A673 (cell line): ENCODE measurements around the gene EPB41L3. TPM values are rescaled to one million over a fixed set of nuclear protein-coding genes. Genes with fewer than 3 reads are reported as not detected.

Source experiments
- BruUV-seq: library from RNA; stranded (reverse); fragments of 400-500 nt; replicated peaks from 2 replicates; lab custom pipeline; 2021; lab: Mats Ljungman, UMichigan
- CTCF ChIA-PET: fragments of 300-600 bp; sonication (Branson Sonifier 250); formaldehyde crosslinking; loops from one replicate; lab custom pipeline; 2022; ENCODE audit warnings: antibody characterized with exemption; lab: Charles Lee
- POLR2A ChIA-PET: fragments of 300-600 bp; sonication (Branson Sonifier 250); formaldehyde crosslinking; loops from one replicate; lab custom pipeline; 2022; ENCODE audit warnings: antibody characterized with exemption; ENCODE audit not compliant: low non-redundant PET; lab: Charles Lee
- DNase-seq: peaks from one replicate; pipeline ENCODE4 v3.0.0-alpha.2; 2015; ENCODE audit warnings: low spot score
- H3K27ac ChIP-seq: fragments of 200-600 bp; sonication (generic); 2 replicates; pipeline ENCODE4 v1.5.1; 2016; ENCODE audit warnings: mixed run types, low read depth, mild to moderate bottlenecking, mixed read lengths, antibody characterized with exemption, low read length; ENCODE audit not compliant: poor library complexity, severe bottlenecking
- H3K27me3 ChIP-seq: fragments of 200-600 bp; sonication (generic); replicated peaks from 2 replicates; pipeline ENCODE4 v1.6.1; 2017; ENCODE audit warnings: mixed run types, low read depth, mild to moderate bottlenecking, mixed read lengths, antibody characterized with exemption, low read length; ENCODE audit not compliant: insufficient read depth, poor library complexity
- H3K36me3 ChIP-seq: fragments of 200-600 bp; sonication (generic); 2 replicates; pipeline ENCODE4 v1.6.1; 2016; ENCODE audit warnings: mixed run types, mild to moderate bottlenecking, mixed read lengths, antibody characterized with exemption, low read length; ENCODE audit not compliant: insufficient read depth, poor library complexity, severe bottlenecking
- H3K4me1 ChIP-seq: fragments of 200-600 bp; sonication (generic); 2 replicates; pipeline ENCODE4 v1.6.1; 2017; ENCODE audit warnings: mixed run types, mild to moderate bottlenecking, mixed read lengths, antibody characterized with exemption, low read length; ENCODE audit not compliant: insufficient read depth, poor library complexity, severe bottlenecking
- H3K4me3 ChIP-seq: fragments of 200-600 bp; sonication (generic); 2 replicates; pipeline ENCODE4 v1.5.1; 2016; ENCODE audit warnings: low read depth, mixed run types, mild to moderate bottlenecking, mixed read lengths, low read length; ENCODE audit not compliant: poor library complexity, severe bottlenecking
- H3K9me3 ChIP-seq: fragments of 200-600 bp; sonication (generic); 2 replicates; pipeline ENCODE4 v1.6.1; 2016; ENCODE audit warnings: mixed run types, low read depth, mild to moderate bottlenecking, mixed read lengths, antibody characterized with exemption, low read length; ENCODE audit not compliant: poor library complexity, severe bottlenecking
- CTCF ChIP-seq: fragments of 300-800, 200-600 bp; sonication (generic); conservative IDR thresholded peaks from 2 replicates; pipeline ENCODE4 v1.5.1; 2017; ENCODE audit warnings: low read depth, mild to moderate bottlenecking, antibody characterized with exemption, low read length, moderate library complexity, mixed read lengths
- EZH2 ChIP-seq: fragments of 200-600 bp; sonication (generic); IDR thresholded peaks from 2 replicates; pipeline ENCODE4 v1.6.1; 2017; ENCODE audit warnings: borderline replicate concordance, low read depth, mild to moderate bottlenecking, mixed read lengths, antibody characterized with exemption, low read length; ENCODE audit not compliant: poor library complexity, severe bottlenecking
- intact Hi-C: fragments of 100-400 bp; cut with micrococcal nuclease; formaldehyde crosslinking; loops from one replicate; pipeline ENCODE4 v1.10.0; 2022; ENCODE audit not compliant: unreplicated experiment
- total RNA-seq: library from RNA; stranded (reverse); gene quantifications from 2 replicates; pipeline ENCODE4 v1.2.3, GENCODE V29; 2021

The EPB41L3 gene
- total RNA-seq, 1 experiment from 2014 or later: 0.86 TPM

GRCh38 chr18:5466256-5466655 is 77.5 kb downstream of the EPB41L3 start:
- no TSS peak for BruUV-seq
- POLR2A ChIA-PET: no interaction called here
- H3K36me3 ChIP-seq: no peaks in the 10 kb centered on the region
- DNase-seq: no peak
- CTCF ChIA-PET: no interaction called here
- no peak for TF ChIP-seq EZH2
- TF ChIP-seq CTCF: no peak
- no peak overlapping the region for H3K27ac ChIP-seq
- H3K27me3 ChIP-seq: peaks cover 13% of the 10 kb centered on the region
- intact Hi-C loops: no loop called here
- H3K4me1 ChIP-seq: no peaks in the 10 kb centered on the region
- H3K9me3 ChIP-seq: no peaks in the 10 kb centered on the region
- no peak overlapping the region for H3K4me3 ChIP-seq

- no peak for DNase-seq
- Histone ChIP-seq H3K9me3 (no peaks in the 10 kb centered on the region), H3K4me3 (no peak overlapping the region), H3K4me1 (no peaks in the 10 kb centered on the region), H3K27ac (no peak overlapping the region), H3K36me3 (no peaks in the 10 kb centered on the region), H3K27me3 (peaks cover 13% of the 10 kb centered on the region)
- ChIA-PET POLR2A (no interaction called here), CTCF (no interaction called here)
- TF ChIP-seq EZH2 (no peak), CTCF (no peak)
- intact Hi-C loops: loop anchor here (5.0 kb wide), 1 partner anchor 53 kb away; no protein-coding TSS in a partner anchor
- BruUV-seq: no TSS peak
Measured at GRCh38 chr18:5464251-5464650, 79.5 kb downstream of the EPB41L3 start.

GRCh38 chr18:5463831-5464230 is 80.0 kb downstream of the EPB41L3 start:
- Histone ChIP-seq H3K9me3 (no peaks in the 10 kb centered on the region), H3K4me3 (no peak overlapping the region), H3K36me3 (no peaks in the 10 kb centered on the region), H3K27me3 (peaks cover 13% of the 10 kb centered on the region), H3K27ac (no peak overlapping the region), H3K4me1 (no peaks in the 10 kb centered on the region)
- no TSS peak for BruUV-seq
- CTCF ChIA-PET: no interaction called here
- TF ChIP-seq EZH2 (no peak), CTCF (no peak)
- POLR2A ChIA-PET: no interaction called here
- intact Hi-C loops: loop anchor here (5.0 kb wide), 1 partner anchor 53 kb away; no protein-coding TSS in a partner anchor
- DNase-seq: no peak
